Bladder microvascular endothelial cell (primary cell): ENCODE data around the gene KBTBD13. TPM values are rescaled to one million over a fixed set of nuclear protein-coding genes. Genes with fewer than 3 reads are reported as not detected.

Experiments used
- total RNA-seq: library from RNA; depleted of rRNA; stranded (reverse); fragments of >200 nt; gene quantifications from 2 replicates; pipeline ENCODE4 v1.2.3, GENCODE V29; 2014

KBTBD13 gene
- under 0.01 TPM in 1 of 2 replicates, not detected in the other for total RNA-seq

GRCh38 chr15:65076486-65077290 lies at the start of gene KBTBD13:
Gene KBTBD13 (plus strand): TSS chr15:65076746. CDS start chr15:65076816, 70 bp downstream.

GRCh38 chr15:65028921-65029735 lies 47.4 kb upstream of the KBTBD13 start, which contains the start of gene MTFMT:
Gene MTFMT (minus strand): TSS chr15:65029639. CDS start chr15:65029613, 26 bp downstream.

GRCh38 chr15:65044724-65045481 lies 31.6 kb upstream of the KBTBD13 start, which contains the start of gene SLC51B:
Gene SLC51B (plus strand): TSS chr15:65045387. CDS start chr15:65050005, 4,618 bp downstream.

DNA sequence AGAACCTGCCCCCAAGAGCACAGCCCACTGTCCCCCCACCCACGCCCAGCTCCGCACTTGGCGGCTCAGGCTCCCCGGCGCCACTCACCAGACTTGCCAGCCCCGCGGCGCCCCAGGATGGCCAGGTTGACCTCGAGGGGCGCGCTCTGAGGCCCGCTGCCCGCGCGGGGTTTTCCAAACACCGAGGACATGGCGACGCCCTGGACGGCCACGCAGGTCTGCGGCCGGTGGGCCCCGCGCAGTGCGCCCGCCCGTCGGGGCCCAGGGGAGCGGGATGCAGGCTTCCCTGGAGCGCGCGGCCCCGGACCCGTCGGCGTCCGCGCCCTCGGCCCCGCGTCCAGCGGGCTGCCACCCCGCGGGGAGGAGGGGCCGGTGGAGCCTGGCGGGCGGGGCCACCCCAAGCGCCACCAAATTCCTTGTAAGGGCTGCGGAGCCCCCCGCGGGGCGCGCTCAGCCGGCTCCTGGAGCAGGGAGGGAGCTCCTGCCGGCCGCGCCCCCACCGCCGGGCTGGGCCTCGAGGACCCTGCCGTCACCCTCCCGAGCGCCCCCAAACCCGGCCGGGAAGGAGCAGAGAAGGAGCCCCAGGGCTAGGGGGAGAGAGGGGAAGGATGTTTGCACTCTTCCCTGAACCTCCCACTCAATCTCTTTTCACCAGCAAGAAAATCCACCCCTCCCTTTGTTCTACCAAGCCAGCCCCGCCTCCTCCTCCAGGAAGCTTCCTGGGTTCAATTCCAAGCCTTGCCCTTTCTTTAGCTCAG lies 8.7 kb upstream of the KBTBD13 start, which contains the start of gene RASL12:
Gene RASL12, minus strand, starts transcription at position 347 of the 758 bp plus-strand sequence. Its CDS starts 156 bp downstream, at position 191.

GRCh38 chr15:65115086-65115485 lies 38.5 kb downstream of the KBTBD13 start, which contains the start of gene UBAP1L:
Gene UBAP1L (minus strand): TSS chr15:65115200. CDS start chr15:65106215, 8,985 bp downstream.

Other genes starting within 250 kb of the KBTBD13 start
- gene PLEKHO2, start 234.8 kb upstream of the KBTBD13 start, total RNA-seq, result 34.0 and 40.3 TPM in 2 replicates
- gene ANKDD1A, start 164.8 kb upstream of the KBTBD13 start, total RNA-seq, result 1.8 and 3.9 TPM in 2 replicates
- 40.8 and 60.5 TPM in 2 replicates for gene SPG21, start 86.8 kb upstream of the KBTBD13 start, total RNA-seq
- gene MTFMT, start 47.1 kb upstream of the KBTBD13 start, total RNA-seq, result 8.3 and 10.7 TPM in 2 replicates
- not detected in 2 replicates for gene SLC51B, start 31.4 kb upstream of the KBTBD13 start, total RNA-seq
- gene RASL12, start 8.8 kb upstream of the KBTBD13 start, total RNA-seq, result 0.16 TPM in 1 of 2 replicates, not detected in the other
- 0.65 and 3.7 TPM in 2 replicates for gene UBAP1L, start 38.5 kb downstream of the KBTBD13 start, total RNA-seq
- gene PDCD7, start 57.1 kb downstream of the KBTBD13 start, total RNA-seq, result 8.3 and 14.2 TPM in 2 replicates
- gene CLPX, start 108.6 kb downstream of the KBTBD13 start, total RNA-seq, result 32.1 and 66.0 TPM in 2 replicates
- gene CILP, start 134.7 kb downstream of the KBTBD13 start, total RNA-seq, result not detected in 2 replicates
- gene PARP16, start 210.1 kb downstream of the KBTBD13 start, total RNA-seq, result 0.97 and 3.0 TPM in 2 replicates
- not detected in 2 replicates for gene RNU5A-1, start 219.3 kb downstream of the KBTBD13 start, total RNA-seq
- not detected in 2 replicates for gene RNU5B-1, start 227.9 kb downstream of the KBTBD13 start, total RNA-seq